LNCaP clone FGC (cell line): ENCODE measurements around the gene IL1RL2.

Experiments used
- DNase-seq: peaks from one replicate; pipeline ENCODE4 v3.0.0-alpha.2; 2011; ENCODE audit warnings: low read depth
- H3K4me3 ChIP-seq: 2 replicates; pipeline ENCODE4 v1.5.1; 2011; ENCODE audit warnings: mild to moderate bottlenecking, low read depth, low read length, control low read depth
- TF ChIP-seq, protein P1 (sequence below): IDR thresholded peaks from 2 replicates; pipeline ENCODE4 v1.5.1; 2012; ENCODE audit warnings: mild to moderate bottlenecking; ENCODE audit not compliant: control insufficient read depth, insufficient read depth; ENCODE audit errors: extremely low read depth

The IL1RL2 gene

GRCh38 chr2:102269200-102269524 lies 82.3 kb downstream of the IL1RL2 start:
- no peak overlapping the region for H3K4me3 ChIP-seq
- TF ChIP-seq, protein P1, sequence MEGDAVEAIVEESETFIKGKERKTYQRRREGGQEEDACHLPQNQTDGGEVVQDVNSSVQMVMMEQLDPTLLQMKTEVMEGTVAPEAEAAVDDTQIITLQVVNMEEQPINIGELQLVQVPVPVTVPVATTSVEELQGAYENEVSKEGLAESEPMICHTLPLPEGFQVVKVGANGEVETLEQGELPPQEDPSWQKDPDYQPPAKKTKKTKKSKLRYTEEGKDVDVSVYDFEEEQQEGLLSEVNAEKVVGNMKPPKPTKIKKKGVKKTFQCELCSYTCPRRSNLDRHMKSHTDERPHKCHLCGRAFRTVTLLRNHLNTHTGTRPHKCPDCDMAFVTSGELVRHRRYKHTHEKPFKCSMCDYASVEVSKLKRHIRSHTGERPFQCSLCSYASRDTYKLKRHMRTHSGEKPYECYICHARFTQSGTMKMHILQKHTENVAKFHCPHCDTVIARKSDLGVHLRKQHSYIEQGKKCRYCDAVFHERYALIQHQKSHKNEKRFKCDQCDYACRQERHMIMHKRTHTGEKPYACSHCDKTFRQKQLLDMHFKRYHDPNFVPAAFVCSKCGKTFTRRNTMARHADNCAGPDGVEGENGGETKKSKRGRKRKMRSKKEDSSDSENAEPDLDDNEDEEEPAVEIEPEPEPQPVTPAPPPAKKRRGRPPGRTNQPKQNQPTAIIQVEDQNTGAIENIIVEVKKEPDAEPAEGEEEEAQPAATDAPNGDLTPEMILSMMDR: no peak
- DNase-seq: no peak

- DNase-seq: no peak
- H3K4me3 ChIP-seq: no peak overlapping the region
- TF ChIP-seq, protein P1: 0 out of 2 replicates have a peak, but pooled peaks have one; percentile 7
Measured at GRCh38 chr2:102271844-102272243, 85.0 kb downstream of the IL1RL2 start.

DNA sequence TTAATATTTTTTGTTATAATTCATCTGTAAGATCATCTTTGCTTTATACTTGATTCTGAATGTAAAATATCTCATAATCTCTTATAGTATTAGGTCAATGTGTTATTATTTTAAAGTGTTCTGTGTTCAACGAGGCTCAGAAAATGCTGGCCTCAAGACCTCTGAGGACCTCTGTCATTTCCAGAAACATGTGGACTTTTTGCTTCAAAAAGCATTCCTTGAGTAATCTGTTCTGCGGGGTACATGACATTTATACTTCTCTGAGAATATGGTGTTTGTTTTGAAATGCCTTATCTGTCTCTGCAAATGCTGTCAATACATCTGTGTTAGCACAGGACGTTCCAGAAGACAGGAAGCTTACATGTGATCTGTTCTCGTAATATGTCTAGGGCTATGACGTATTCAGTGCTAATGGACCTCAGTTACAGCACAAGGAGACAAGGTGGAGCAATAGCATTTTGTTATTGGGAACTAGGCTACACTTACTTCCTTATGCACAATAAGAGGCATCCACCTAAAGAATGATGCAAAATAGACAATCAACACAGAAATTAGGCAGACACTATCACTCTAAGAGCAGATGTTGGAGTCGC lies 86.9 kb downstream of the IL1RL2 start:
- TF ChIP-seq, protein P1: no peak
- no peak for DNase-seq
- no peak overlapping the region for H3K4me3 ChIP-seq

- DNase-seq: no peak
- no peak overlapping the region for H3K4me3 ChIP-seq
- TF ChIP-seq, protein P1: no peak
Measured at GRCh38 chr2:102276549-102277201, 89.9 kb downstream of the IL1RL2 start.

DNA sequence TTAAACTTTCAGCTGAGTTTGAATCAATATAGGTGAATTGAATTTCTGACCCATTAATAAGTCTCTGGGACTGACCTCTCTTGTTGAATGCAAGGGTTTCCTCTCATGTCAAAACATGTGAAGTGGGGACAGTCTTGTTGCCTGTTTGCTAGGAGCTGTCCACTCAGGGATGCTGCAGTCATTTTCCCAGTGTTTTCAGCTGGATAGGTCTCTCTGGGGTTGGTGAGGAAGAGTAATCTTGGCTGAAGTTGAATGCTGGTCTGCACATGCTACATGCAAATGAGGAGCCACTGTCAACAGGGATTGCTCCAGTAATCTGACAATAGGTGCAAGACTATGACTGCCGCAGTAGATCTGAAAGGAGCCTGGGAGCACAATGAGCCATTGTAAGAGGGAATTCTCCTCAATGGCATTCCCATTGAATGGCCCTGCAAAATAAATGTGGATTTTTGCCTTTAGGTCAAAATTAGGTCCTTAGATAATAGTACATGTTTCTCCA lies 90.4 kb downstream of the IL1RL2 start:
- DNase-seq: no peak
- TF ChIP-seq, protein P1: no peak
- no peak overlapping the region for H3K4me3 ChIP-seq

- DNase-seq: no peak
- TF ChIP-seq, protein P1: no peak
Measured at GRCh38 chr2:102278720-102279390, 92.0 kb downstream of the IL1RL2 start.

More at GRCh38 chr2:102278720-102279390, 92.0 kb downstream of the IL1RL2 start:
- H3K4me3 ChIP-seq: no peak overlapping the region
